Activated CD8-positive, alpha-beta memory T cell treated with anti-CD3 and anti-CD28 coated beads for 48 hours (primary cell): ENCODE measurements around the gene FBXL16.
A peak's percentile ranks its signal among the peaks of the same experiment; 100 is the strongest.
"Not testable (repeated sequence)": the region's sequence is repeated elsewhere in the genome, so short reads cannot be mapped to it uniquely, and the experiment has no call there.

Source experiments
- DNase-seq, 3 experiments: peaks; one replicate each; pipeline ENCODE4 v3.0.0-alpha.2; 2020; ENCODE audit warnings: low read depth in 2 of 3, low spot score in 2 of 3

The FBXL16 gene

GRCh38 chr16:723695-724094 lies 18.1 kb upstream of the FBXL16 start:
- no peak for DNase-seq

GRCh38 chr16:722835-723633 lies 17.4 kb upstream of the FBXL16 start:
- no peak for DNase-seq

- DNase-seq, result no peak
These were observed 16.4 kb upstream of the FBXL16 start for GRCh38 chr16:721765-722540.

- DNase-seq, result peak in 2 of 3 experiments; percentile 49 to 75
These were observed 15.6 kb upstream of the FBXL16 start, which contains the start of gene ANTKMT for GRCh38 chr16:720990-721764. ANTKMT (plus strand) TSS chr16:721146; CDS start chr16:721275, 129 bp downstream.

GRCh38 chr16:720447-720989 lies 14.9 kb upstream of the FBXL16 start:
- no peak for DNase-seq

GRCh38 chr16:719815-720446 lies 14.3 kb upstream of the FBXL16 start:
- no peak for DNase-seq

GRCh38 chr16:718922-719321 lies 13.3 kb upstream of the FBXL16 start:
- DNase-seq, result no peak

GRCh38 chr16:718389-718788 lies 12.8 kb upstream of the FBXL16 start:
- no peak for DNase-seq

- no peak for DNase-seq
These were observed 12.0 kb upstream of the FBXL16 start for GRCh38 chr16:717450-718245.

GRCh38 chr16:716768-717325 lies 11.2 kb upstream of the FBXL16 start:
- DNase-seq, result no peak

- DNase-seq, result no peak
These were observed 10.6 kb upstream of the FBXL16 start for GRCh38 chr16:716200-716568.

GRCh38 chr16:715477-716199 lies 10.0 kb upstream of the FBXL16 start:
- DNase-seq, result no peak

- DNase-seq, result peak; percentile 73 to 88 (median 85)
These were observed 9.2 kb upstream of the FBXL16 start, which contains the start of gene METRN for GRCh38 chr16:714558-715476. METRN (plus strand) TSS chr16:715118; CDS start chr16:715290, 172 bp downstream.

GRCh38 chr16:714079-714478 lies 8.5 kb upstream of the FBXL16 start:
- DNase-seq, result no peak

- DNase-seq, result not testable (repeated sequence)
These were observed 7.2 kb upstream of the FBXL16 start for GRCh38 chr16:712740-713250.

GRCh38 chr16:711548-712320 lies 6.1 kb upstream of the FBXL16 start:
- peak in 2 of 3 experiments; percentile 74 to 81 for DNase-seq

GRCh38 chr16:711084-711483 lies 5.5 kb upstream of the FBXL16 start:
- DNase-seq, result no peak
